Stomach (tissue), 9 donors: ENCODE results near the gene SLC37A4. TPM values are rescaled to one million over a fixed set of nuclear protein-coding genes. Genes with fewer than 3 reads are reported as not detected.

Experiments
- DNase-seq, 2 donors: peaks; one replicate each; pipeline versions ENCODE4 v3.0.0 to v3.0.0-alpha.2; 2013 to 2019
- H3K27ac ChIP-seq, 5 donors: fragments of 200-600 bp in 4 of 5; sonication (generic) in 4 of 5; one replicate each; pipeline ENCODE4 v1.5.1; 2013 to 2019; ENCODE audit warnings: mild to moderate bottlenecking in 1 of 5, moderate library complexity in 1 of 5
- H3K27me3 ChIP-seq, 3 donors: fragments of 200-600 bp; sonication (generic); one replicate each; pipeline ENCODE4 v1.5.1; 2017 to 2019; ENCODE audit warnings: mixed run types in 1 of 3
- H3K36me3 ChIP-seq, 4 donors: fragments of 200-600 bp; sonication (generic); 1 replicate in 3 of 4; 2 replicates in 1 of 4; pipeline ENCODE4 v1.5.1; 2016 to 2019
- H3K4me1 ChIP-seq, 4 donors: fragments of 200-600 bp; sonication (generic); one replicate each; pipeline ENCODE4 v1.5.1; 2016 to 2019
- H3K4me3 ChIP-seq, 4 donors: fragments of 200-600 bp; sonication (generic) in 3 of 4; one replicate each; pipeline ENCODE4 v1.5.1; 2016 to 2019; ENCODE audit warnings: mild to moderate bottlenecking in 1 of 4
- H3K9me3 ChIP-seq, 4 donors: fragments of 200-600 bp; sonication (generic); one replicate each; pipeline ENCODE4 v1.5.1; 2016 to 2019
- CTCF ChIP-seq, 7 experiments: fragments of 450-650 bp in 4 of 7; fragments of 200-600 bp in 3 of 7; sonication (generic) in 3 of 7; IDR thresholded peaks; one replicate each; pipeline ENCODE4 v1.5.1; 2016 to 2019; ENCODE audit warnings: antibody characterized with exemption in 7 of 7, control low read depth in 2 of 7, mild to moderate bottlenecking in 1 of 7
- EP300 ChIP-seq: sonication (generic); formaldehyde crosslinking; IDR thresholded peaks from one replicate; pipeline ENCODE4 v1.6.1; 2017; ENCODE audit warnings: antibody characterized with exemption
- POLR2A ChIP-seq, 4 donors: fragments of 450-650 bp; IDR thresholded peaks; one replicate each; pipeline ENCODE4 v1.6.1; 2016; ENCODE audit warnings: antibody characterized with exemption in 4 of 4, control low read depth in 2 of 4, mild to moderate bottlenecking in 1 of 4, moderate library complexity in 1 of 4
- POLR2AphosphoS5 ChIP-seq, 3 donors: sonication (generic); formaldehyde crosslinking; IDR thresholded peaks; one replicate each; pipeline ENCODE4 v1.6.1; 2016; ENCODE audit warnings: antibody characterized with exemption in 3 of 3
- WGBS, 5 donors: extraction: QIAGEN DNeasy Blood & Tissue Kit in 3 of 5; methylation state at CpG; one replicate each; pipeline versions ENCODE4 v1.1.5 to v1.1.7; 2013 to 2018; 5-methylcytosine and 5-hydroxymethylcytosine counted together
- intact Hi-C: fragments of 100-400 bp; cut with DNase I; formaldehyde crosslinking; loops from one replicate; pipeline ENCODE4 v1.15.1; 2023; ENCODE audit warnings: low total_unique reads
- polyA plus RNA-seq, 3 donors: library from polyadenylated mRNA; stranded (reverse); fragments of 200-250 nt; gene quantifications; one replicate each; pipeline ENCODE4 v1.2.3, GENCODE V29; 2013
- total RNA-seq, 5 donors: library from RNA; depleted of rRNA; stranded (reverse); fragments of >200 nt; gene quantifications; one replicate each; pipeline versions ENCODE4 v1.1.0 to v1.2.3, GENCODE V29; 2014 to 2016
- donor health status: healthy with polysubstance abuse.
- donor health status: Bipolar disorder and iron deficiency.
- donor health status: healthy.

SLC37A4 gene
- total and polyA plus RNA-seq, 8 donors = 12.4 to 126 (median 18.2) TPM

- H3K36me3 ChIP-seq = peaks cover 27 to 35% (median 34%) of the 10 kb centered on the region in 4 donors
- DNase-seq = peak; percentile 99
- no peaks in the 10 kb centered on the region for H3K27me3 ChIP-seq
- H3K4me1 ChIP-seq = peaks cover 20 to 39% (median 32%) of the 10 kb centered on the region in 4 donors
- TF ChIP-seq EP300 (no peak), POLR2AphosphoS5 (IDR thresholded peaks at IDR 0.05) (peak; percentile 59 to 75 (median 70)), POLR2A (IDR thresholded peaks at IDR 0.05) (peak in 1 of 4 donors; percentile 33), CTCF (IDR thresholded peaks at IDR 0.05) (peak in 2 of 7 experiments; percentile 11 to 22)
- WGBS, 5 donors = 1% methylated on average over 42 to 79 of the region's 79 CpGs
- peak within 1 kb of the TSS; percentile 91 to 95 (median 93) for H3K27ac ChIP-seq
- H3K4me3 ChIP-seq = peak within 1 kb of the TSS; percentile 94 to 98 (median 96)
- intact Hi-C loops = no loop called here
- no peaks in the 10 kb centered on the region for H3K9me3 ChIP-seq
Measured at GRCh38 chr11:119057000-119057769, 26.5 kb upstream of the SLC37A4 start, which contains the start of gene HYOU1. HYOU1 (minus strand) TSS chr11:119057205; CDS start chr11:119056160, 1,045 bp downstream.

GRCh38 chr11:119056421-119056999, 25.8 kb upstream of the SLC37A4 start:
- Histone ChIP-seq H3K27me3 (no peaks in the 10 kb centered on the region), H3K27ac (peak overlapping the region; percentile 84 to 95 (median 93)), H3K36me3 (peaks cover 34 to 42% (median 41%) of the 10 kb centered on the region in 4 donors), H3K4me1 (peaks cover 20 to 39% (median 32%) of the 10 kb centered on the region in 4 donors), H3K4me3 (peak overlapping the region; percentile 94 to 98 (median 96)), H3K9me3 (no peaks in the 10 kb centered on the region)
- TF ChIP-seq EP300 (no peak), POLR2A (IDR thresholded peaks at IDR 0.05) (no peak), CTCF (IDR thresholded peaks at IDR 0.05) (no peak), POLR2AphosphoS5 (IDR thresholded peaks at IDR 0.05) (no peak)
- peak; percentile 62 to 68 for DNase-seq
- 0 to 1% (median 1%) methylated on average over 20 to 48 of the region's 48 CpGs for WGBS, 5 donors
- intact Hi-C loops = no loop called here

- H3K27ac ChIP-seq = peak overlapping the region; percentile 84 to 95 (median 93)
- no peak for TF ChIP-seq EP300
- H3K4me1 ChIP-seq = peaks cover 20 to 39% (median 32%) of the 10 kb centered on the region in 4 donors
- intact Hi-C loops = no loop called here
- H3K4me3 ChIP-seq = peak overlapping the region; percentile 94 to 98 (median 96)
- H3K27me3 ChIP-seq = no peaks in the 10 kb centered on the region
- 18 to 33% (median 29%) methylated on average over 6 of the region's 6 CpGs for WGBS, 5 donors
- no peaks in the 10 kb centered on the region for H3K9me3 ChIP-seq
- H3K36me3 ChIP-seq = peaks cover 40 to 47% (median 45%) of the 10 kb centered on the region in 4 donors
- DNase-seq = peak in 1 of 2 donors; percentile 32
Measured at GRCh38 chr11:119055901-119056300, 25.2 kb upstream of the SLC37A4 start.

- no peak for DNase-seq
- Histone ChIP-seq H3K9me3 (no peaks in the 10 kb centered on the region), H3K27ac (no peak overlapping the region), H3K4me1 (peaks cover 20 to 39% (median 32%) of the 10 kb centered on the region in 4 donors), H3K4me3 (no peak overlapping the region), H3K36me3 (peaks cover 51 to 62% (median 59%) of the 10 kb centered on the region in 4 donors), H3K27me3 (no peaks in the 10 kb centered on the region)
- intact Hi-C loops = no loop called here
- 88 to 97% (median 95%) methylated on average over 3 to 10 of the region's 10 CpGs for WGBS, 5 donors
- TF ChIP-seq CTCF (IDR thresholded peaks at IDR 0.05) = no peak
- no peak for TF ChIP-seq EP300
- TF ChIP-seq POLR2AphosphoS5 (IDR thresholded peaks at IDR 0.05) = no peak
- no peak for TF ChIP-seq POLR2A (IDR thresholded peaks at IDR 0.05)
Measured at GRCh38 chr11:119054418-119054817, 23.7 kb upstream of the SLC37A4 start.
